Mesendoderm (in vitro differentiated cells): ENCODE data around the gene MRPL43.
A peak's percentile ranks its signal among the peaks of the same experiment; 100 is the strongest.

Experiments used
- DNase-seq: peaks from one replicate; pipeline ENCODE4 v3.0.0; 2013
- H2AK5ac ChIP-seq: 2 replicates; pipeline ENCODE4 v1.6.1; 2013; ENCODE audit warnings: low read length, inconsistent platforms
- H2BK120ac ChIP-seq: 2 replicates; pipeline ENCODE4 v1.6.1; 2013; ENCODE audit warnings: low read depth, mild to moderate bottlenecking, low read length, moderate library complexity, mixed read lengths
- H2BK15ac ChIP-seq: replicated peaks from 2 replicates; pipeline ENCODE4 v1.6.1; 2013; ENCODE audit warnings: low read depth, mild to moderate bottlenecking, moderate library complexity
- H2BK5ac ChIP-seq: 2 replicates; pipeline ENCODE4 v1.6.1; 2013; ENCODE audit warnings: low read length, inconsistent platforms
- H3K18ac ChIP-seq: 2 replicates; pipeline ENCODE4 v1.6.1; 2013; ENCODE audit warnings: mild to moderate bottlenecking, low read length, mixed read lengths
- H3K23ac ChIP-seq: one replicate; pipeline ENCODE4 v1.6.1; 2013; ENCODE audit warnings: low read length
- H3K27ac ChIP-seq: 2 replicates; pipeline ENCODE4 v1.5.1; 2013; ENCODE audit warnings: low read depth, mild to moderate bottlenecking, inconsistent platforms, low read length, moderate library complexity
- H3K27me3 ChIP-seq: 2 replicates; pipeline ENCODE4 v1.6.1; 2013; ENCODE audit warnings: low read length, control low read depth, mild to moderate bottlenecking, inconsistent platforms; ENCODE audit not compliant: insufficient read depth, poor library complexity
- H3K36me3 ChIP-seq: 2 replicates; pipeline ENCODE4 v1.6.1; 2013; ENCODE audit warnings: low read length, inconsistent platforms; ENCODE audit not compliant: control insufficient read depth, insufficient read depth
- H3K4ac ChIP-seq: one replicate; pipeline ENCODE4 v1.6.1; 2013; ENCODE audit warnings: low read depth, mild to moderate bottlenecking, low read length, moderate library complexity
- H3K4me1 ChIP-seq: 2 replicates; pipeline ENCODE4 v1.6.1; 2013; ENCODE audit warnings: low read depth, low read length, inconsistent platforms; ENCODE audit not compliant: control insufficient read depth
- H3K4me2 ChIP-seq: 2 replicates; pipeline ENCODE4 v1.6.1; 2013; ENCODE audit warnings: low read length
- H3K4me3 ChIP-seq: 2 replicates; pipeline ENCODE4 v1.5.1; 2013; ENCODE audit warnings: mild to moderate bottlenecking, low read length
- H3K56ac ChIP-seq: one replicate; pipeline ENCODE4 v1.6.1; 2013; ENCODE audit warnings: low read length
- H3K79me1 ChIP-seq: 2 replicates; pipeline ENCODE4 v1.6.1; 2013; ENCODE audit warnings: low read length, inconsistent platforms
- H3K79me2 ChIP-seq: 2 replicates; pipeline ENCODE4 v1.6.1; 2013; ENCODE audit warnings: mild to moderate bottlenecking, low read length; ENCODE audit not compliant: control insufficient read depth, insufficient read depth
- H3K9ac ChIP-seq: 2 replicates; pipeline ENCODE4 v1.6.1; 2013; ENCODE audit warnings: low read length, inconsistent platforms
- H4K5ac ChIP-seq: one replicate; pipeline ENCODE4 v1.6.1; 2013; ENCODE audit warnings: low read length
- H4K8ac ChIP-seq: one replicate; pipeline ENCODE4 v1.6.1; 2013; ENCODE audit warnings: low read depth, mild to moderate bottlenecking, control low read depth, low read length, moderate library complexity
- whole genome bisulfite sequencing: extraction: QIAGEN DNeasy Blood & Tissue Kit; methylation state at CpG from one replicate; pipeline ENCODE4 v1.1.7; 2013; ENCODE audit warnings: low lambda C conversion rate, missing lambda C conversion rate; ENCODE audit not compliant: insufficient coverage; ENCODE audit errors: extremely low coverage; 5-methylcytosine and 5-hydroxymethylcytosine counted together

Gene MRPL43

GRCh38 chr10:100998991-100999741, 11.9 kb upstream of the MRPL43 start:
- Histone ChIP-seq H3K4me3 (peak overlapping the region; percentile 71), H3K56ac (peak overlapping the region; percentile 99), H3K23ac (peak overlapping the region; percentile 98), H3K18ac (peak overlapping the region; percentile 81), H4K5ac (no peak overlapping the region), H4K8ac (no peak overlapping the region), H3K4ac (peak overlapping the region; percentile 17), H2AK5ac (peak overlapping the region; percentile 75), H2BK120ac (no peak overlapping the region), H3K4me1 (peaks cover 17% of the 10 kb centered on the region), H3K27ac (peak overlapping the region; percentile 75), H3K4me2 (peak overlapping the region; percentile 98), H3K79me2 (peaks cover 12% of the 10 kb centered on the region), H3K27me3 (no peaks in the 10 kb centered on the region), H3K79me1 (peaks cover 16% of the 10 kb centered on the region), H2BK5ac (no peak overlapping the region), H2BK15ac (no peak overlapping the region), H3K36me3 (peaks cover 7% of the 10 kb centered on the region), H3K9ac (peak overlapping the region; percentile 94)
- peak; percentile 74 for DNase-seq
- no CpG with 5 or more reads among the region's 83 CpGs for WGBS

- Histone ChIP-seq H3K79me2 (peaks cover 12% of the 10 kb centered on the region), H3K79me1 (peaks cover 16% of the 10 kb centered on the region), H3K23ac (peak overlapping the region; percentile 85), H3K4me3 (peak overlapping the region; percentile 81), H3K27ac (peak overlapping the region; percentile 87), H3K9ac (peak overlapping the region; percentile 94), H3K36me3 (peaks cover 9% of the 10 kb centered on the region), H3K18ac (peak overlapping the region; percentile 34), H3K4me1 (peaks cover 17% of the 10 kb centered on the region), H4K8ac (no peak overlapping the region), H2BK120ac (peak overlapping the region; percentile 5), H2AK5ac (peak overlapping the region; percentile 75), H2BK5ac (no peak overlapping the region), H2BK15ac (no peak overlapping the region), H3K4me2 (peak overlapping the region; percentile 98), H3K27me3 (no peaks in the 10 kb centered on the region), H4K5ac (no peak overlapping the region), H3K4ac (no peak overlapping the region), H3K56ac (peak overlapping the region; percentile 99)
- WGBS = no CpG with 5 or more reads among the region's 25 CpGs
- DNase-seq = peak; percentile 74
These were observed 11.1 kb upstream of the MRPL43 start for GRCh38 chr10:100998183-100998990.

DNA sequence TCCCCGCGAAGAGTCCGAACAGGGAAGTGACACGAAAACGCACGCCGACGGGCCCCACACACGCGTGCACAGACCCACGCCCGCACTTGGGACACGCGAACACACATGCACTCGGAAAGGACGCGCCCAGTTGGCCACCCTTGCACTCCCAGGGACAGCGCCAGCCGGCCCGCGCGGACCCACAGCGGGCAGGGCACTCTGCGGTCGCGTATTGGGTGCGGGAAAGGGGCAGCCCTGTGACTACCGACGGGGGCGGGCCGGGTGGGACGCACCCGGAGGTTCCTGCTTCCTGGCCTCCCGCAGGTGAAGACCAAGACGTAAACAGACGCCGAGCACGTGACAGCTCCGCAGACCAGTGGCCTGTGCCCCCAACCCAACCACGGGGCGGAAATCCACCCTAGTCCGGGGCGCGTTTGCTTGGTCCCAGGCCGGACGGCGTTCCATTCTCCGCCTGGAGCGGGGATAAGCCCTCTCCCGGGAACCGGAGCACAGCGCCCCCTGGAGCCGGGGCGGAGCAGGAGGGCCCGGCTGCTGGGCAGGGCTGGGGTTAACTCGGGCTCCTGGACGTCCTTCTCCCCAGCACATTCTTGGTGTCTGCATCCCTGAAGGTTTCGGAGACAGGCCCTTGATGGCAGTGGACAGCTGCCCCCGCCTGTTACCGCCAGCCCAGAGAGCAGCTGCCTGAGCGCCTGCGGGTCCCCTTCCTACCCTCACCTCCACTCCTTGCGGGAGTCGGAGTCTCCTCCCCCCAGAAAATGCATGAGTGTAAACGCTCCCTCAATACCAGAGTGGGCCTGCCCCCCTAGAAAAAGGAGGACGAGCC, 10.3 kb upstream of the MRPL43 start:
- H3K27me3 ChIP-seq = no peaks in the 10 kb centered on the region
- no peak overlapping the region for H2AK5ac ChIP-seq
- peak overlapping the region; percentile 76 for H2BK5ac ChIP-seq
- H3K4me1 ChIP-seq = peaks cover 17% of the 10 kb centered on the region
- H3K79me2 ChIP-seq = peaks cover 12% of the 10 kb centered on the region
- H3K4me2 ChIP-seq = peak overlapping the region; percentile 98
- H3K56ac ChIP-seq = peak overlapping the region; percentile 99
- peak overlapping the region; percentile 94 for H3K23ac ChIP-seq
- H2BK15ac ChIP-seq = no peak overlapping the region
- H3K27ac ChIP-seq = peak overlapping the region; percentile 87
- peak overlapping the region; percentile 34 for H3K18ac ChIP-seq
- H3K4me3 ChIP-seq = peak overlapping the region; percentile 81
- peaks cover 15% of the 10 kb centered on the region for H3K79me1 ChIP-seq
- no peak overlapping the region for H3K4ac ChIP-seq
- H4K5ac ChIP-seq = no peak overlapping the region
- H3K36me3 ChIP-seq = peaks cover 10% of the 10 kb centered on the region
- no peak overlapping the region for H4K8ac ChIP-seq
- peak overlapping the region; percentile 5 for H2BK120ac ChIP-seq
- peak overlapping the region; percentile 94 for H3K9ac ChIP-seq
- peak; percentile 91 for DNase-seq
- no CpG with 5 or more reads among the region's 66 CpGs for WGBS

GRCh38 chr10:100996678-100997359, 9.5 kb upstream of the MRPL43 start:
- Histone ChIP-seq H3K4me3 (peak overlapping the region; percentile 81), H4K8ac (no peak overlapping the region), H3K9ac (peak overlapping the region; percentile 94), H3K23ac (peak overlapping the region; percentile 94), H2BK120ac (no peak overlapping the region), H3K56ac (peak overlapping the region; percentile 99), H3K4ac (peak overlapping the region; percentile 8), H3K79me2 (peaks cover 12% of the 10 kb centered on the region), H3K18ac (peak overlapping the region; percentile 25), H3K4me2 (peak overlapping the region; percentile 98), H2BK5ac (peak overlapping the region; percentile 70), H2BK15ac (no peak overlapping the region), H2AK5ac (peak overlapping the region; percentile 51), H4K5ac (no peak overlapping the region), H3K79me1 (peaks cover 14% of the 10 kb centered on the region), H3K36me3 (peaks cover 10% of the 10 kb centered on the region), H3K27me3 (no peaks in the 10 kb centered on the region), H3K27ac (peak overlapping the region; percentile 87), H3K4me1 (peaks cover 17% of the 10 kb centered on the region)
- peak; percentile 76 for DNase-seq
- no CpG with 5 or more reads among the region's 46 CpGs for WGBS

DNA sequence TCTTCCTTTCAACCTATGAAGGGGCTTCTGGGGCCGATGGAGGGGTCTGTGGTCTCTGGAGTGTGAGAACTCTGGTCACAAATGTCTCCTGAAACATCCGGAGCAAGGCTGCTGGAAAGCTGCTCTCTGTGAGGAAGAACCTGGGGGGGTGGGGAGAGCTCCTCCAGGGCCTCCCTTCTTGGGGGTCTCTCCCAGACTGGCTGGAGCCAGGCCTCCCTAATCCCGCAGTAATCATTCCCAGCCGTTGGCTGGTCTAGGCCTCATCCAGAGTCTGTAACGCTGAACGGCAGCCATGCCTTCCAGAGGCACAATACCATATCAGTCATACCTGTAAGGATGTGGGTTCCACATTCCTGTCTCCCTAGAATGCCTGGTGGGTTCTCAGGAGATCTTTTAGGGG, 7.9 kb upstream of the MRPL43 start:
- Histone ChIP-seq H3K79me2 (peaks cover 7% of the 10 kb centered on the region), H2BK5ac (no peak overlapping the region), H3K27me3 (no peaks in the 10 kb centered on the region), H3K4me2 (no peak overlapping the region), H3K79me1 (peaks cover 8% of the 10 kb centered on the region), H3K4me3 (no peak overlapping the region), H3K23ac (no peak overlapping the region), H3K9ac (peak overlapping the region; percentile 34), H2BK120ac (no peak overlapping the region), H3K27ac (peak overlapping the region; percentile 47), H2BK15ac (no peak overlapping the region), H3K4me1 (peaks cover 12% of the 10 kb centered on the region), H2AK5ac (no peak overlapping the region), H4K5ac (no peak overlapping the region), H3K56ac (peak overlapping the region; percentile 25), H3K18ac (no peak overlapping the region), H4K8ac (no peak overlapping the region), H3K4ac (no peak overlapping the region), H3K36me3 (peaks cover 21% of the 10 kb centered on the region)
- DNase-seq = no peak
- no CpG with 5 or more reads among the region's 6 CpGs for WGBS
